OCI-LY3 (cell line): Measurements from ENCODE around the gene MAPK8.

ENCODE experiments used
- H2AFZ ChIP-seq: fragments of 200-600, 300-600 bp; shearing (Covaris generic); 2 replicates; pipeline ENCODE4 v1.6.0; 2014; ENCODE audit warnings: antibody characterized with exemption, low read depth, low read length
- H3K27ac ChIP-seq: fragments of 200-600, 300-600 bp; sonication (generic); 2 replicates; pipeline ENCODE4 v1.5.1; 2014; ENCODE audit warnings: mild to moderate bottlenecking, low read length, moderate library complexity, mixed read lengths
- H3K27me3 ChIP-seq: fragments of 200-600, 300-600 bp; sonication (generic); 2 replicates; pipeline ENCODE4 v1.6.1; 2014; ENCODE audit warnings: low read depth, low read length, mixed read lengths
- H3K36me3 ChIP-seq: fragments of 200-600, 300-600 bp; sonication (generic); replicated peaks from 2 replicates; pipeline ENCODE3; 2014; ENCODE audit warnings: low read depth, low read length, mixed read lengths
- H3K4me1 ChIP-seq: fragments of 300-600, 200-600 bp; sonication (generic); 2 replicates; pipeline ENCODE4 v1.6.1; 2014; ENCODE audit warnings: low read length, mixed read lengths
- H3K4me2 ChIP-seq: fragments of 200-600, 300-600 bp; sonication (generic); 2 replicates; pipeline ENCODE4 v1.6.1; 2014; ENCODE audit warnings: low read length, mixed read lengths
- H3K4me3 ChIP-seq: fragments of 300-600, 200-600 bp; sonication (generic); 2 replicates; pipeline ENCODE4 v1.5.1; 2014; ENCODE audit warnings: antibody characterized with exemption, mild to moderate bottlenecking, low read length, moderate library complexity
- H3K79me2 ChIP-seq: fragments of 300-600, 200-600 bp; shearing (Covaris generic); 2 replicates; pipeline ENCODE4 v1.6.1; 2014; ENCODE audit warnings: mild to moderate bottlenecking, low read length, mixed read lengths
- H3K9ac ChIP-seq: fragments of 300-600, 200-600 bp; shearing (Covaris generic); 2 replicates; pipeline ENCODE4 v1.6.0; 2014; ENCODE audit warnings: mild to moderate bottlenecking, low read length, moderate library complexity
- H3K9me3 ChIP-seq: fragments of 200-600, 300-600 bp; shearing (Covaris generic); 2 replicates; pipeline ENCODE4 v1.6.1; 2014; ENCODE audit warnings: low read length, mixed read lengths; ENCODE audit not compliant: insufficient read depth
- H4K20me1 ChIP-seq: fragments of 200-600, 300-600 bp; sonication (generic); 2 replicates; pipeline ENCODE4 v1.6.1; 2016; ENCODE audit warnings: low read length, mixed read lengths; ENCODE audit not compliant: insufficient read depth
- CTCF ChIP-seq: fragments of 200-600, 300-600 bp; sonication (generic); IDR thresholded peaks from 2 replicates; pipeline ENCODE4 v1.5.1; 2014; ENCODE audit warnings: antibody characterized with exemption, low read length, low read depth
- EZH2phosphoT487 ChIP-seq: fragments of 200-600 bp; shearing (Covaris generic); IDR thresholded peaks from 2 replicates; pipeline ENCODE4 v1.6.1; 2018; ENCODE audit warnings: antibody characterized with exemption, mixed run types, low read depth

Gene MAPK8

GRCh38 chr10:48271047-48271730, 35.3 kb upstream of the MAPK8 start:
- Histone ChIP-seq H3K9ac (no peak overlapping the region), H2AFZ (no peak overlapping the region), H3K4me3 (no peak overlapping the region), H3K4me1 (no peaks in the 10 kb centered on the region), H3K4me2 (no peak overlapping the region), H3K27ac (no peak overlapping the region), H3K9me3 (no peaks in the 10 kb centered on the region), H3K27me3 (no peaks in the 10 kb centered on the region), H4K20me1 (no peaks in the 10 kb centered on the region), H3K36me3 (no peaks in the 10 kb centered on the region), H3K79me2 (no peaks in the 10 kb centered on the region)
- TF ChIP-seq CTCF = no peak
- TF ChIP-seq EZH2phosphoT487 = no peak

- Histone ChIP-seq H3K9me3 (no peaks in the 10 kb centered on the region), H3K4me1 (no peaks in the 10 kb centered on the region), H4K20me1 (no peaks in the 10 kb centered on the region), H3K4me3 (no peak overlapping the region), H3K79me2 (no peaks in the 10 kb centered on the region), H3K27me3 (no peaks in the 10 kb centered on the region), H3K27ac (no peak overlapping the region), H3K36me3 (no peaks in the 10 kb centered on the region), H3K4me2 (no peak overlapping the region), H2AFZ (no peak overlapping the region), H3K9ac (no peak overlapping the region)
- TF ChIP-seq CTCF = no peak
- no peak for TF ChIP-seq EZH2phosphoT487
Measured at GRCh38 chr10:48272682-48273081, 33.8 kb upstream of the MAPK8 start.

- no peak overlapping the region for H3K4me2 ChIP-seq
- TF ChIP-seq CTCF (no peak), EZH2phosphoT487 (no peak)
Measured at GRCh38 chr10:48273741-48274140, 32.7 kb upstream of the MAPK8 start.

GRCh38 chr10:48274636-48275035, 31.8 kb upstream of the MAPK8 start, which contains the start of gene FRMPD2:
TSS of gene FRMPD2 (minus strand) at chr10:48274696. CDS start at chr10:48274567, 129 bp downstream.
- Histone ChIP-seq H3K4me2 (no peak within 1 kb of the TSS), H3K4me3 (no peak within 1 kb of the TSS)

More at GRCh38 chr10:48273741-48274140, 32.7 kb upstream of the MAPK8 start:
- H4K20me1 ChIP-seq = no peaks in the 10 kb centered on the region
- H2AFZ ChIP-seq = no peak overlapping the region
- H3K4me1 ChIP-seq = peaks cover 8% of the 10 kb centered on the region
- H3K79me2 ChIP-seq = no peaks in the 10 kb centered on the region
- H3K4me3 ChIP-seq = no peak overlapping the region
- no peaks in the 10 kb centered on the region for H3K36me3 ChIP-seq
- no peaks in the 10 kb centered on the region for H3K27me3 ChIP-seq
- no peaks in the 10 kb centered on the region for H3K9me3 ChIP-seq
- H3K27ac ChIP-seq = no peak overlapping the region
- H3K9ac ChIP-seq = no peak overlapping the region

More at GRCh38 chr10:48274636-48275035, 31.8 kb upstream of the MAPK8 start, which contains the start of gene FRMPD2:
- TF ChIP-seq CTCF = no peak
- no peak for TF ChIP-seq EZH2phosphoT487
- Histone ChIP-seq H3K4me1 (peaks cover 17% of the 10 kb centered on the region), H3K27me3 (no peaks in the 10 kb centered on the region), H3K27ac (no peak within 1 kb of the TSS), H2AFZ (no peak within 1 kb of the TSS), H4K20me1 (no peaks in the 10 kb centered on the region), H3K9me3 (no peaks in the 10 kb centered on the region), H3K36me3 (no peaks in the 10 kb centered on the region), H3K9ac (no peak within 1 kb of the TSS), H3K79me2 (no peaks in the 10 kb centered on the region)
